HPDE6-E6E7 (cell line): ENCODE data around the gene PPP6R1.

Experiments used
- DNase-seq: peaks from one replicate; pipeline ENCODE4 v3.0.0; 2011; ENCODE audit warnings: missing footprints; ENCODE audit errors: extremely low spot score

Gene PPP6R1

DNA sequence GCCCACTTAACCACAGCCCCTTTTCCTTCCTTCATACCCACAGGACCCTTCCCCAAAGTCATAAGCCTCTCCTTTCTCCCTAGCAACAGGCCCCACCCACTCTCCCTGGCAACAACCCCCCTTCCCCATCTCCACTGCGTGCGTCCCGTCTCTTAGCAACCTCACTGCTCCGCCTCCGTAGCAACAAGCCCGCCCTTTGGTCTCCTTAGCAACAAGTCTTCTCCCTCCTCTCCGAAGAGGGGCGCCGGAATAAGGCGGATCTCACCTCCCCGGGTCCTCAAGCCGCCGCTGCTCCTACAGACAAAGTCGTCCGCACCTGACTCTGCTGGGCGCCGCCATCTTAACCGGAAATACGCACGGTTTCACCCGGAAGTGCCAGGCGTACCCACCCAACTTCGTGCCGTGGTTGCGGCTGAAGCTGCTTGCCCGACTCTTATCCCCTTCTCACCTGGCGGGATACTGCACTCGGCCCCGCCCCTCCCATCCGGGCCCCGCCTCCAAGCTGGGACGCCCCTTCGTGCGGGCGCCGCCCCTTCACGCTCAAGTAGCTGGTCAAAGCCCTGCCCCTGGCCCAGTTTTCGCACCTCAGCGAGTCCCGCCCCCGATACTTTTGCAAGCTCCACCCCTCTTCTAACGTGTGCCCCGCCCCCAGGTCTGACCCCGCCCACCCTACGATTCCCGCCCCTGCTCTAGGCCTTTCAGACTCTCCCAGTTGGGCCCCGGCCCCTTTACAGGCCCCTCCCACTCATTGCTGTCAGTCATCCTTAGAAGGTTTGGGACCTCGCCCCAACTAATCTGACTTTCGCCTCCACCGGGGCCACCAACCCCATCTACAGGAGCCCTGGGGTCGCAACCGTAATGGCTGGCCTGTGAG, 21.2 kb upstream of the PPP6R1 start, which contains the start of gene HSPBP1:
TSS of gene HSPBP1 (minus strand) at position 341 of the 874 bp plus-strand sequence. CDS start 502 bp downstream, outside the sequence.
- peak; percentile 95 for DNase-seq

DNA sequence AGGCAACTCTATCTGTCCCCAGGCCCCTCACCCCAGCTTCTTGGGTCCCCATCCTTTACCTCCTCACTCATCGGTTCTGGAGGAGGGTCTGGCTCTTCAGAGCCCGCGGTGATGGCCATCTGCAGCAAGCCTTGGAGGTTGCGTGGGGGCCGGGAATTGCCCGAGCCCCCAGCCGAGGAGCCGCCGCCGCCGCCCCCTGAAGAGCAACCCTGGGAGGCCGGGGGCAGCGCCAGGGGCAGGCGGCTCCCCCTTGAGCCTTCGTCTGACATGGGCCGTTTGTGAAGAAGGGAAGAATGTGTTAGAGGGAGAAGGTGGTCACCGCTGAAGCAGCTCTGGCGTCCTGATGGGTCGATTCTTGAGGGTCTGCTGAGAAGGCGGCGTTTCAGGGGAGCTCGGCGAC, 20.5 kb upstream of the PPP6R1 start:
- DNase-seq, result no peak

DNA sequence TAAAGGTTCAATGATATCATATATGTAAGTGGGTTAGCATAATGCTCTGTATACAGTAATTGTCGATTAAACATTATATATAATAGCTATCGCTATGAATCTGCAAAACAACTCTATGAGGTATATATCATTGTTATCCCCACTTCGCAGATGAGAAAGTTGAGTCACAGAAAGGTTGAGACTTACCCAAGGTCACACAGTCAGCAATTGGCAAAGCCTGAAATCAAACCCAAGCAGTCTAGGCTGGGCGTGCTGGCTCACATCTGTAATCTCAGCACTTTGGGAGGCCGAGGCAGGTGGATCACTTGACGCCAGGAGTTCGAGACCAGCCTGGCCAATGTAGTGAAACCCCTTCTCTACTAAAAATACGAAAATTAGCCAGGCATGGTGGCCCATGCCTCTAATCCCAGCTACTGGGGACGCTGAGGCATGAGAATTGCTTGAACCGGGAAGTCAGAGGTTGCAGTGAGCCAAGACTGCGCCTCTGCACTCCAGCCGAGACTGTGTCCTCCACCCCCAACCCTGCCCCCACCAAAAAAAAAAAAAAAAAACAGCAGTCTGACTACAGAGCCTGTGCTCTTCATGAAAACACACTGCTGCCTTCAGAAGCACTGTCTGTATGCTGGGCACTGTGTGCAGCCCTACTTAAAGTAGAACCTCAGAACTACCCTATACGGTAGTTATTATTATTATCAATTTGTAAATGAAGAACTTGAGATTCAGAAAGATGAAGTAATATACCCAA, 19.7 kb upstream of the PPP6R1 start:
- no peak for DNase-seq

DNA sequence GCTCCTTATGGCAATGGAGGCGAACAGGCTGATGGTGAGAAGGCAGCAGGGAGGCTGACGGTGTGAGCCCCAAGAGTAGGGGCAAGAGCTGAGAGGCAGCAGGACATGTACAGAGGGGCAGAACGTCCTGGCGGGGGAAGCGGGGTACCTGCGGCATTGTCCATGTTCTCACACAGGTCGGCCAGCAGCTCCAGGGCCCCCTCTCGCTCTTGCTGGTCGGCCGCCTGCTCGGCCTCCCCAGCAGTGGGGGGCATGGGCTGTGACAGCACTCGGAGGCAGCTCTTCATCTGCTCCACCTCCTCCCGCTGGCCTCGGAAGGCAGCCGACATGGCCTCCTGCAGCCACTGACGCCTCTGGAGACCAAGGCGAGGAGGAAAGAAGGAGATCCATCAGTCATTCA, 18.7 kb upstream of the PPP6R1 start:
- DNase-seq, result no peak

DNA sequence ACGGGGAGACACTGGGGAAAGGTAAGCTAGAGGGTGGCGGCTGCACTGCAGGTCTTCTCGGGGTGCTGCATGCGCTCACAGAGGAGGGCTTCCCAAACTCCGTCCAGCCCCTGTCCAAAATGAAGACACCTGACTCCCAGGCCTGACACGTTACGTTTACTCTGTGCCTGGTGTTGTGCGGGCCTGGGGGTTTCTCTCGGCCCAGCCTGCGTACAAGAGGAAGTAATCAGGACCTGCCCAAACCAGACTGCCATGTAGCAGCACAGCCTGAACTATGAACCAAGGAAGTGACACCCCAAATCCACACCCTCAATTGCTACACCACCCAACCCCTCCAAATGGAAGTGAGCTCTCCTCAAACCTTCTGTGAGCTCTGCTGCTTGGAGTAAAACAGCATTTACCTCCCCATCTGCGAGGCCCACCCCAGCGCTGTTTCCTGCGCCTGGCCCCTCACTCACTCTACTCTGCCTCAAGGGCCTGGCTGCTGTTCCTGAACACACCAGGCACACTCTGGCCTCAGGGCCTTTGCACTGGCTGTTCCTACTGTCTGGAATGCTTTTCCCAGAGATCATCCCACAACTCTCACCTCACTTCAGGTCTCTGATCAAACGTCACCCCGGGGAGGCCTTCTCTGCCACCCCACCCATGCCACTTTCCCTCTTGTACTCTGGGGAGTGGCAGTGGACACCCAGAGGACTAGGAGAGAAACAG, 18.1 kb upstream of the PPP6R1 start:
- DNase-seq, result no peak

DNA sequence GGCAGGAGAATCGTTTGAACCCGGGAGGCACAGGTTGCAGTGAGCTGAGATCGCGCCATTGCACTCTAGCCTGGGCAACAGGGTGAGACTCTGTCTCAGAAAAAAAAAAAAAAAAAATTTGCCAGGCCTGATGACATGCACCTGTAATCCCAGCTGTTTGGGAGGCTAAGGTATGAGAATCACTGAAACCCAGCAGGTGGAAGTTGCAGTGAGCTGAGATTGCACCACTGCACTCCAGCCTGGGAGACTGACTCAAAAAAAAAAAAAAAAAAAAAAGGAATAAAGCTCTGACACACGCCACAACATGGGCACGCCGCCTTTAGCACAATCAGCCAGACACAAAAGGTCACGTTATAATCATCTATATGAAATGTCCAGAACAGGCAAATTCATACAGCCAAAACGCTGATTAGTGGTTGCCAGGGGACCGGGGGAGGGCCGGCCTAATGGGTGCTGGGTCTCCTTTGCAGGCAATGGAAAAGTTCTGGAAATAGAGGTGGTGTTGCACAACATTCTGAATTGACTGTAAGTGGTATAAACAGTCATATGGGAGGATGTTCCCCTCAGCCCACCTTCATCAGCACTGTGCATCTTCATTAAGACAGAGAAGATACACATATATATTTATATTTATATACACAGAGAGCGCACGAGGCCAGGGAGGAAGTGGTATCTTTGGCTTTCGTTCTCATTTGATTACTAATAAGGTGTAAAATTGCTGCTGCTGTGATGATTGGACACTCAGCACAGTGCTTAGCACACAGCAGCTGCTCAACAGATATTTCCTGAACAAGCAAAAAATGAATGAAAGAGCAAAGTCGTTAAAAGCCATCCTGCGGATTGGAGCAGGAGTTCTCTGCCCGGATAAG, 17.3 kb upstream of the PPP6R1 start:
- DNase-seq, result no peak

DNA sequence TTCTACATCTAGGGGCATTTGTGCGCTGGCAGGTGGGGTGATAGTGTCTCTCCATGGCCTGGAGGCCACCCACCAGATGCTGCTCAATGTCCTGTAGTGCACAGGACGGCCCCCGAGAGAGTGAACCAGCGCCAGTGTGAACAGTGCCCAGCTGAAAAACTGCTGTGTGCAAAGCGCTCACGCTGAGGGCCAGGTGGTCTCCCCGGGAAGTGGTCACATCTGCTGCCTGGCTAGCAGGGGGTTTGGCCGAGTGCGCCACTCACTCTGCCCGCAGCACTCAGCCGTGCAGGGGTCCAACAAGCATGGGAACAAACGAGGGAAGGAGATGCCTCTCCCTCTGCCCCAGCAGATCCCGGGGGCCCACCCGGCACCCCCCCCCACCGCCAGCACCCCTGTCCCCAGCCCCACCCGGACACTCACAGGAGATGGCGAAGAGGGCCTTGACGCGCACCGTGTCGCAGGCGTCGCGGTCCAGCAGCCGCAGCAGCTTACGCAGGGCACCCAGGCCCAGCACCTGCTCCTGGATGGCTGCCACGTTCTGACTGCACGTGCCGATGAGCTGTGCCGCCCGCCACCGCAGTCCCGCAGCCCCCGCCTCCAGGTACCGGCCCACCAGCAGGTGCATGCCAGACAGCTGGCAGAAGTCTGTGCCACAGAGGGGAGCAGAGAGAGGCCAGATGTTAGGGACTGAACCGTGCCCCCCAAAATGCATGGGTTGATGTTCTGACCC, 15.3 kb upstream of the PPP6R1 start:
- DNase-seq, result no peak

DNA sequence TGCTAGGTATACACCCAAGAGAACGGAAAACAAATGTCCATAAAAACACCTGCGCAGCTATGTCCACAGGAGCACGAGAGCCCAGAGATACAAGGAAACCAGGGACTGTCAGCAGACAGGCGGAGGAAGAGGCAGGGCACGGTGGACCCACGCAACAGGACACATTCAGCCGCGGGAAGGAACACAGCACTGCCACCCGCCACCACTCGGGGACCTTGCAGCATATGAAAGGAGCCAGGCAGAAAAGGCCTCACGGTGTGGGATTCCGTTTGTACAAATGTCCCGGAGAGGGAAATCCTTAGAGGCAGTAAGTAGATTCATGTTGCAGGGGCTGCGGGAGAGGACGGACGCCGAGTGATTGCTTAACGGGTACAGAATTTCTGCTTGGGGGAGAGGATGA, 13.3 kb upstream of the PPP6R1 start:
- DNase-seq, result no peak

DNA sequence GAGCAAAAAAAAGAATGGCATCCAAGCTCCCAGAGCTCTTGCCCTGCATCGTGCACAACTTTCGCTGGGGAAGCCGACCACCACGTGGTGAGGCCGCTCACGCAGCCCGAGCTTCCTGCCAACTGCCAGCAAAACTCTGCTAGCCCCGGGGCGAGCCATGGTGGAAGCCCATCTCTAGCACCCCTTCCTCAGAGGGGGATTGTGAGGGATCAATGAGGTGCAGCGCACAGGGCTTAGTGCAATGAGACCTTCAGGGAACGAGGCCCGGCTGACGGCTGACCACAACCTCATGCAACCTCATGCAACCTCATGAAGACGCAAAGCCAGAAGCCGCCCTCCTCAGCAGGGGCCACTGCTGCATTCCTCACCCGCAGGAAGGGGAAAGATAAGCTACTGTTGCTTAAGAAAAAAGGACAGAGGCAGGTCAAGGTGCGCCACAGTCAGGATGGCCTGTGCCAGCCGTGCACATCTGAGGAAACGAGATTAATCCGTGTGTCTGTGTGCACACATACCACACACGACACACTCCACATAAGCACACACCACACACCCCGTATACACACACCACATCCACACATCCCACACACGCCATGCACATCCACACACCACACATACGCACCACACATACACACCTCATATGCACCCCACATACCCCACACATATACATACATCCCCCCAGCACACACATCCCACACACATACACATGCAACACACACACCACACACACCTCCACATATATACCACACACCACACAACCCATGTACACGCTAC, 11.5 kb upstream of the PPP6R1 start:
- DNase-seq, result no peak

DNA sequence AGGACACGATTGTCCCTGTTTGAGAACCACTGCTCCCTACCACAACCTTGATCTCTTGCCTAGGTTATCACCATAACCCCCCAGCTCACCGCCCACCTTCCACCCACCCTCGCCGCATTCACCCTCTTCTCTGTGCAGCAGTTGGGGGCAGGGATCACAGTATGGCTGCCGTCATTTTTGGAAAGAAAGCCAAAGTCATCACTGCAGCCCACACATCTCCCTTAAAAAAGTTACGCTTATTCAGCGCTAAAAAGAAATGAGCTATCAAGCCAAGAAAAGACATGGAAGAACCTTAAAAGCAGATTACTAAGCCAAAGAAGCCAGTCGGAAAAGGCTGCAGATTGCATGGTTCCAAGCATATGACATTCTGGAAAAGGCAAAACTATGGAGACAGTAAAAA, 10.5 kb upstream of the PPP6R1 start:
- DNase-seq, result no peak

DNA sequence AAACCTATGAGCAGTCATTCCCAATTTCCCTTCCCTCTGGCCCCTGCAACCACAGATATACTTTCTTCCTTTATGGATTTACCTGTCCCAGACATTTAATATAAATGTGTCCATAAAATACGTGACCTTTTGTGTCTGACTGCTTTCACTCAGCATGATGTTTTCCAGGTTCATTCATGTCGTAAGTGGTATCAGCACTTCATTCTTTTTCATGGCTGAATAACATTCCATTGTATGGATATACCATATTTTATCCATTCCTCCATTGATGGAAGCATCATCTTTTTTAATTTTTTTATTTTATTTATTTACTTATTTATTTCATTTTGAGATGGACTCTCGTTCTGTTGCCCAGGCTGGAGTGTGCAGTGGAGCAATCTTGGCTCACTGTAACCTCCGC, 8.0 kb upstream of the PPP6R1 start:
- no peak for DNase-seq

DNA sequence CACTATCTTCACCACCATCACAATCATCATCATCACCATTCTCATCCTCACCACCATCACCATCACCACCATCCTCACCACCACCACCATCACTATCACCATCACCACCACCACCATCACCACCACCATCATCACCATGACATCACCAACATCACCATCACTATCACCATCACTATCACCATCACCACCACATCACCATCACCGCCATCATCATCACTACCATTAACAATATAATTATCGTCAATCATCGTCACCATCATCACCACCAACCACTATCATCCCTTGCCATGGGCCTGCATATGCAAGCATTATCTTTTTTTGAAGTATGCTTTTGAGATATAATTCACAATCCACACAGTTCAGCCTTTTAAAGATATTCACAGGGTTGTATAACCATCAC, 7.6 kb upstream of the PPP6R1 start:
- no peak for DNase-seq

DNA sequence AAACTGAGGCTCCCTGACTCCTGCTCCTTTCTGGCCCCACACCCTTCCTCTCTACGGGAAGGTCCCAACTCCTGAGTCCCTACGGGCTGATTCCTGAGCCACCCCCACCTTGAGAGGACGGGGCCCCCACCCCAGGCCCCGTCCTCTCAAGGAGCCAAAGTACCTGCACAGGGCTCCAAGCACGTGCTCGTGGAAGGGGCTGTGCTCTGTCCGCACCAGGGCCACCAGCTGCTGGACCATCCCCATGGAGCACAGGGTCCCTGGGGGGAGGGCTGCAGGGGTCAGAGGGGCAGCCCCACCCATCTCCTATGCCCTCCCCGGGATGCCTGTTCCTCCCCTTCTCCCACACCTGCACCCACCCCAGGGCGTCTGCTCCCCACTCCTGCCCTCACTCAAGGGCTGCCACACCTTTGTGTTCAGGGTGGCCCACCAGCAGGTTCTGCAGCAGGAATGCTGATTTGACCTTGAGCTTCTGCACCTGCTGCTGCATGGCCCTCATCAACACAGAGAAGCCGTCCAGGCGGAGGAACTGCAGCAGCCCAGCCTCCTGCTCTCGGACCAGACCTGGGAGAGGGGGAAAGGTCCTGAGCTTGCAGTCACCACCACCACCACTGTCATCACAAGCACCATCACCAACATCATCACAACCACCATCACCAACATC, 7.0 kb upstream of the PPP6R1 start:
- no peak for DNase-seq

DNA sequence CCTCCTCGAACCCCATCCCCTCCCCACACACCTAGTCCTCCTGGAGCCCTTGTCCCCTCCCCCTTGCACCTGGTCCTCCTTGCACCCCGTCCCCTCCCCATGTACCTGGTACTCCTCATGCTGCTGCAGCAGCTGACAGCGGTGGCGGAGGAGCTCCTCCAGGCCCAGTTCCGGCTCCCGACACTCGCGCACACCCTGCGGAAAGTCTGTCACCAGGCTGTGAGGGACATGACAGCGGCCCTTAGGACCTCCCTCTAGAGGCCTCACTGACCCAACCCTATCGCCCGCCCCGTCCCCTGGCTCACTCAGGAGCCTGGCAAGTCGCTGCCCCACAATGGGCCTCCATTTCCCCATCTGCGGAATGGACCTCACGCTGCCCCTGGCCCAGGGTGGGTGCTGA, 6.4 kb upstream of the PPP6R1 start:
- no peak for DNase-seq

DNA sequence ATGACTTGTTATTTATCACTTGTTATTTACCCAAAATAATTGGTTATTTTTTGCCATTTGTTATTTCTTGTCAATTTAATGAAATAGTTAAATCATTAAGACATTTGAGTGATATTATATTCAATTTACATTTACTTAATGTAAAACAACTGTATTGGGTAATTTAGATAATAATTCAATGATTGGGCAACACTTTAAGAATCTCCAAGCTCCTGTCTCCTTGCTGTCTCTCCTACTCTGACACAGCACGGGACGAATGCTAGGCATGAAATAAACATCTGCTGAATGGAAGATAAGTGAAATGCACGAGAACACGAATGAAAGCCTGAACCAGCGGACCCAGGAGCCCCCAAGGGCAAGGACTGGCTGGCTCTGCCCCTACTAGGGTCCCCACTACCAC, 5.7 kb upstream of the PPP6R1 start:
- DNase-seq, result no peak

DNA sequence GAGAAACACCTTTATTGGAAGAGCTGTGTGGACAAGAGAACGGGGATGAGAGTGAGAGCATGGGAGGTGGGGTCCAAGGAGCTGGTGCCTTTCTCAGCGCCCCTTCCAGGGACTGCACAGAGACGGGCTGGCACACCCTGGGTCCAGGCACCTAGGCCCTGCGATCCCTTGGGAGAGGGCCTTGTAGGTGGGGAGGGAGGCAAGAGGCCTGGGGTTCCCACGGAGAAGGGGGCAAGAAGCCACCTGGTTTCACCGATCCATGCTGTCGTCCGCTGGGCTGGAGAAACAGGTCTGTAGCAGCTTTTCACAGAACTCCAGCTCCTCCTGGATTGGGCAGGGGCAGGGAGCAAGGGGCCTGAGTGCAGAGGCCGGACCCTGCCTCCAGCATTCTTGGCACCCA, 3.5 kb upstream of the PPP6R1 start:
- DNase-seq, result no peak

DNA sequence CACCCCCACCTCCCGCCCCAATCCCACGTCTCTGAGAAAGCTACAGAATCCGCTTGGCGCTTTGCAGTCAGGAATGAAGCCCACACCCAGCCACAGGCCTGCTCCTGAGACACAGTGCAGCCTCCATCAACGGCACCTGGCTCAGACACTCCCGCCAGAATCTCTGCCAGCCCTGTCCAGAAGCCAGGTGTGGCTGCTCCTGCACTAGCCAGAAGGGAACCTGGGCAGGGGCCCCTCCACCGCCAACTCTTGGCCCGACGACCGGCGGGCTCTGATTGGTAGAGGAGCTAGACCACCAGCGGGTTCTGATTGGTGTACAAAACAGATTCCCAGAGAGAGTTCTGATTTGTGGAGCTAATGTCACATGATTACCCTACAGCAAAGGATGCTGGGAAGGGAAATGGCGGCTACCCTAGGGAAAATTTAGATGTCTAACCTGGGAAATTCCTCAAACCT, 2.9 kb upstream of the PPP6R1 start:
- DNase-seq, result no peak

DNA sequence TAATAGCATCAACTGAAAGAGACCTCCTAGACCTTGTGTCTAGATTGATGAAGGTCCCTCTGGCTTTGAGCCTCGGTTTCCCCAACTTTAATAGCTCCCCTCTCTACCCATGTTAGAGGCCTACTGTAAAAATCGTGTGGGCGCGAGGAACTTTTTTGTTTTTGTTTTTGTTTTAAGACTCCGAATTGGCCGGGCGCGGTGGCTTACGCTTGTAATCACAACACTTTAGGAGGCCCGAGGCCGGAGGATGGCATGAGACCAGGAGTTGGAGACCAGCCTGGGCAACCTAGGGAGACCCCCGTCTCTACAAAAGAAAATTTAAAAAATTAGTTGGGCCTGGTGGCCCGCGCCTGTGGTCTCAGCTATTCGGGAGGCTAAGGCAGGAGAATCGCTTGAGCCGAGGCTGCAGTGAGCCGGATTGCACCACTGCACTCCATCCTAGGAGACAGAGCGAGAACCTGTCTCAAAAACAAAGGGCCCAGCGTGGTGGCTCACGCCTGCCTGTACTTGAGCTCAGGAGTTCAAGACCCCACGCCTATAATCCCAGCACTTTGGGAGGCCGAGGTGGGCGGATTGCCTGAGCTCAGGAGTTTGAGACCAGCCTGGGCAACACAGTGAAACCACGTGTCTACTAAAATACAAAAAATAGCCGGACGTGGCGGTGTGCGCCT, 858 bp upstream of the PPP6R1 start:
- no peak for DNase-seq

DNA sequence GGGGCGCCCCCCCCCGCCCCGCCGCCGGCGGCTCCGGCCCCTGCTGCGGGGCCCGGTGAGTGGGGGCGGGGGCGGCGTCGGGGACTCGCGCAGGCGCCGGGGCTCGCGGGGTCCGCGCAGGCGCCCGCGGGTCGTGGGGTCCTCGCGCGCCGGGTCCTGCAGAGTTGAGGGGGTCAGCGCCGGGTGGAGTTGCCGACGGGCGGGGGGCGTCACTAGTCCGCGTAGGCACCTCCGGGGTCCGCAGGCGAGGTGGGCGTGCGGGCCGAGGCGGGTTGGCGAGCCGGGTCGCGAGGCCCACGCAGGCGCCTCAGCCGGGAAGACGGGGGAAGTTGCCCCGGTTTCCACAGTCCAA, 365 bp downstream of the PPP6R1 start:
- no peak for DNase-seq
